Amniotic epithelial cell (primary cell): ENCODE measurements around the gene RPL9.
"Not testable (repeated sequence)": the region's sequence is repeated elsewhere in the genome, so short reads cannot be mapped to it uniquely, and the experiment has no call there.

Experiments used
- DNase-seq: peaks from one replicate; pipeline ENCODE4 v3.0.0-alpha.2; 2010; ENCODE audit warnings: low read depth

Gene RPL9

DNA sequence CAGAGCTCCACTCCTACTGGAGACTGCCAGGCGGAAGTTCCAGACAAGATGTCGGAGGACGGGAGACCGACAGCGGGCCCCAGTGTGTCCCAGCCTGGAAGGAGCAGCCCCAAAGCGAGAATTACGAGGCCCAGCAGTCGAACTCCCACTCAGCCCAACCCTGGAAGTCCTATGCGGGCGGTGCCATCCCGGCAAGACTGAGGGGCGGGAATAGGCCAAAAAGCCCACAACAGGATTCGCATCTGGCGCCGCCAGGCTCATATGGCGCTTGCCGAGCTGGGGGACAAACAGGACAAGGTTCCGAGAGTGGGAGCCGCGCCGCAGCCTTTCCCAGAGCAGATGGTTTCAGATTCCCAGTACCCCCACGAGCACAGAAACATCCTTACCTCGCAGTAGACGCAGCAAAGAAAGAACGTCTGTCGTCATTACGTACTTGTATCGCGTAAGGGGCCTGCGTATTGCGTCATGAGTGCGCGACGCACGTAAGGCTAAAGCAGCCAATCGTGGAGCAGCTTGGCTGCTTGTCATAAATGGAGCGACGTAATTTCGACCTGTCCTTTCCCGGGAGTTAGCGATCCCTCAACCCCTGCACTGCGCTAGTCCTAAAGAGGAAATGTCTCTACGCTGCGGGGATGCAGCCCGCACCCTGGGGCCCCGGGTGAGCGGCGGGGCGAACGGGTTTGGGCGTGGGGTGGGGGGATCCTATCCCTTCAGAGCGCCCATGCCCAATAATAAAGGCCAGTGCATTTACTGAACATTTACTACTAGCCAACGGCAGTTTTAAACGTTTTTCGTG, at the start of gene RPL9, which contains the start of gene LIAS:
Gene RPL9 (minus strand): TSS at position 418 of the 796 bp plus-strand sequence. CDS start 483 bp downstream, outside the sequence.
Gene LIAS (plus strand): TSS at position 552 of the 796 bp plus-strand sequence. CDS start 62 bp downstream, at position 614.
- DNase-seq, result peak; percentile 99

DNA sequence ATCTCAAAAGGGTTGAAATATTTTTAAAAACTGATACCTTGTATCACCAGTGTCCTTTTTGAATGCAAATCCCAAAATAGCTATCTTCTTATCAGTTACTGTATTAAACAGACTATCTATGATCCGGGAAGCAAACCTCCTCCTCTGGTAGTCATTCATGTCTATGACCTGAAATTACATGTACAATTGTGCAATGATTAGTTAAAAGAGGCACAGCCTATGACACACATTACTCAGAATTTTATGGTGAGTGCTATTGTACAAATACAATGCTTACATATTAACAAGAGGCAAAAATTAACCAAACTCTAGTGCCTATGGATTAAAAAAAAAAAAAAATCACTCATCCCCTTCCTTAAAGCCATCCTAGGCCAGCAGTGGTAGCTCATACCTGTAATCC, 46.9 kb upstream of the RPL9 start:
- peak; percentile 47 for DNase-seq

DNA sequence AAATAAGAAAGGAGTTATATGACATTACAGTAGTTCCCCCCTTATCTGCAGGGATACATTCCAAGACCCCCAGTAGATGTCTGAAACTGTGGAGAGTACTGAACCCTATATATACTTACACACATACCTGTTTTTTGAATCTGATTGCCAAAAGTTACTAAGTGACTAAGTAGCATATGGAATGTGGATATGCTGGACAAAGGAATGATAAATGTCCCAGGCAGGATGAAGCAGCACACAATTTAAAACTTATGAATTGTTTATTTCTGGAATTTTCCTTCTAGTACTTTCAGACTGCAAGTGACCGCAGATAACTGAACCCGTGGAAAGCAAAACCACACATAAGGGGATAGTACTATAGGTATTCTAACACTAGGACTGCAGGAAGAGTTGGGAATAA, 45.8 kb upstream of the RPL9 start:
- DNase-seq, result no peak

DNA sequence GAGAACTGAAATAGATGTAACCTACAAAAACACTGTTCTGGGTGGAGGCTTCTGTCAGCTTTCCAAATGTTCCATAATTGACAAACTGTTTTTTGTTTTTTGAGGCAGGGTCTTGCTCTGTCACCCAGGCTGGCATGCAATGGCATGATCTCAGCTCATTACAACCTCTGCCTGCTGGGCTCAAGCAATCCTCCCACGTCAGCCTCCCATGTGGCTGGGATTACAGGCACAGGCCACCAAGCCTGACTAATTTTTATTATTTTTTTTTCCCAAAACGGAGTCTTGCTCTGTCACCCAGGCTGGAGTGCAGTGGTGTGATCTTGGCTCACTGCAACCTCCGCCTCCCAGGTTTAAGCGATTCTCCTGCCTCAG, 43.9 kb upstream of the RPL9 start:
- DNase-seq, result not testable (repeated sequence)

DNA sequence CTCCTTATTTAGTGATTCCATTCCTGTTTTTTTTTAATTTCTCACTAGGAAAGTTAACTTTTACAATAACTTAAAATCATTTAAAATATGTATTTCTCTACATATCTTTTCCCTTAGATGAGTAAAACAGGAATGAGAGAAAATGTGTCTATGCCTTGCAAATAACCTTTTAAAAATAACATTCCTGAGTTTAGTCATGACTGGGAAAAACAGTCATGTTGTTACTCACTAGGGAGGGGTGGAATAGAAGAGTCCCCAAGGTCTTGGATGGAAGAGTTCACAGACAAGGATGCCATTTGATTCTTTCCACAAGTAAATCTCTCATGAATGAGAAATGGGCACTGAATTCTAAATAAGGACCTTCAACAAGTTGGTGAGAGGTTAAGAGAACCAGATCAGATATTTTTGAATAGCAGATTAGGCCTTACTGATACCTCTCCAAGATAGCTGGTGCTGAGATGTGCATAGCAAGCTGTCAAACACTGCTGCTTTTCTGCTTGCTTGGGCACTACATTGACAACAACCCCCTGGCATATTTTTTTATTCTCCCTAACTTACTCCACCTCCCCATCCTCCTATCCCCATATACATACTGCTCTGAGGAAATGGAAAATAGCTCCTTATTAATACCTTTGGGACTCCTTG, 43.4 kb upstream of the RPL9 start:
- DNase-seq, result peak; percentile 71

DNA sequence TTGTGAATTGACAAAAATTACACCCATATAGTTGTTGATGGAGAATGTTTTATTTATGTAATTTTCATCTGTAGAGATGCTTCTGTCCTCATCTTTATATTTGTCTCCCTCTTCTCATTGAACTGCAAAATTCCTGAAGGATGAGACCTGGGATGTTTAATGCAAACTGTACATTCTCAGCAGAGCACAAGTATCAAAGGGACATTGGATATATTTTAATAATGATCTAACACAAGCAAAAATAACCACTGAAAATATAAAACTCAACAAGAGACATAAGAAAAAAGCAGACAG, 40.0 kb upstream of the RPL9 start:
- no peak for DNase-seq

DNA sequence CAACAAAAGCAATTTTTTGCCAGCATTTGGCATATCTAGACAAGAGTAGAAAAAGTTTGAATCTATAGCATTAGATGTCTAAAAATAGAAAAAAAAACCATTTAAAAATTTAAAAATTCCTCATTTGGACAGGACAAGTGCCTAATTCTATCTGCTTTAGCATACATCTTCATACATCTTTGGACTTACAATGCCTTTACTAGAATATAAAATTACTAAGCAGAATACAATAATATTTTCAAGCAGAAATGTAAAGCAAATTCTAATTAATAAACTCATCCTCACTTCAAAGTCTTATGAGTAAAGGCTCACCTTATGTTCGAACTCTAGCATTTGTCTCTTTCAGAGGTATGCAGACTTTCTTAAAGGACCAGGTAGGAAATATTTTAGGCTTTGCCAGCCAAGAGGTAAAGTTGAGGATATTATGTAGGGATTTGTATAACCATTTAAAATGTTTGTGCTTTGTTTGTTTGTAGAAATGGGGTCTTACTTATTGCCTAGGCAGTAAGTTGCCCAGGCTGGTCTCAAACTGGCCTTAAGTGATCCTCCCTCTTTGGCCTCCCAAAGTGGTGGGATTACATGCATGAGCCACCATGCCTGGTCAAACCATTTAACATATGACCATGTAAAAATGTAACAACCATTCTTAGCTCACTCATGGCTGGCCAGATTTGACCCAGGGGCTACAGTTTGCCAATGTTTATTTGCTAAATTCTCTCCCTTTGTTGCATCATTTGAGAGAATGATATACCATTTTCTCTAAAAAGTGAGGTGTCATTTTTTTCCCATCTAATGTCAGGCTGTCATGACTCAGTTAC, 39.4 kb upstream of the RPL9 start:
- no peak for DNase-seq

DNA sequence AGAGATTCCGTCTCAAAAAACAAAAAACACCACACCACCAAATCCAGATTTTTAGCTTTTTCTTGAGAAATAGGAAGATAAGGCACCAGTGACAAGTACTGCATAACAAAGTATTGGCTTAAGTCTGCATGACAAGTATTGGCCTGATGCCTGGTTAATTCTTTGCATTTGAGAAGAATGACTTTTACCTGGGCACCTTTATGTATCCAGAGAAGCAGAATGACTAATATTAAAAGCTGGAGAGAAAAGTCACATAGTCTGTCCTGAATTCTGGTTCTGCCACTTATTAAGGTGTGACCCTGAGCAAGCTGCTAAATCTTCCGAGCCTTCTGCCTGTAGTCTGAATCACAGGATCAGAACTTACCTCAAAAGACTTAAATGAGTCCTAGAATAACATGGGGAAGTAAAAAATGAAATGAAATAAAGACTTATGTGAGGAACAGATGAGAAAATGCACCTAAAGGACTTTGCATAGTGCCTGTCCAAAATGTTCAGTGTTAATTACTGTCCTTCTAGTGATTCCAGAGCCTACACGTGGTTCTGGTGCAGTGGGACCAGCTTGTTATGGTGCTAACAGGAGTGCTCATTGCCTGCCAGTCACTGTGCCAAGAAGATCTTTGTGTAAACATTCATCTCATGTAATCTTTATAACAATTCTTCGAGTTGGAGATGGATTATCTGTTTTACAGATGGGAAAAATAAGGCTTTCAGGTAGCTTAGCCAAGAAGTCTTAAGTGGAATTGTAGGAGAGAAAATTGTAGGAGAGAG, 36.9 kb upstream of the RPL9 start:
- DNase-seq, result no peak

DNA sequence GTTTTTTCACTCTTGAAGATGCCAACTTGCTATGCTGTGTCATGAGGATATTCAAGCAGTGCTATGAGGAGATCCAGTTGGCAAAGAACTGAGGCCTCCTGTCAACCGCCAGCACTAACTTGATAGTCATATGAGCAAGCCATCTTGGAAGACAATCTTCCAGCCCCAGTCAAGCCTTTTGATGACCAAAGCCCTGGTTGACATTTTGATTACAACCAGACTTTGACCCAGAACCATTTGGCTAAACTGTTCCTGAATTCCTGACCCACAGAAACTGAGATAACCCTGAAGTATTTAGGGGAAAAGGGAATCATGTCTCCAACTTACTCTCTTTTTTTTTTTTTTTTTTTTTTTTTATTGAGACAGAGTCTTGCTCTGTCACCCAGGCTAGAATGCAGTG, 35.6 kb upstream of the RPL9 start:
- DNase-seq, result no peak

DNA sequence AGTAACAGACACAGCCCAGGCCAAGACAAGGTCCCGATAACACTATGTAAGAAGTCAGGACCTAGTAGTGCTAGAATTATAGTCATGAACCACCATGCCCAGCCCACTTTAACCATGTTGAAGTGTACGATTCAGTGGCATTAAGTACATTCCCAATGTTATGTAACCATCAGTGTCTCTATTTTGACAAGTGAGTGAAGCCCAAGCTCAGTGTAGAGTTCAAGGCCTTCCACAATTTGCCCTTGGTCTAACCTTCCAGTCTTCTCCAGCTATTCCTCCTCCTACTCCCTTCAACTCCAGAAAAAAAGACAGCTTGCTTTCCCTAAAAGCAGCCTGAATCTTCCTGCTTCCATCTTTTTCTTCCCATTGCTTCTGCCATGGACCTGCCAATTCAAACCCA, 31.6 kb upstream of the RPL9 start:
- no peak for DNase-seq

DNA sequence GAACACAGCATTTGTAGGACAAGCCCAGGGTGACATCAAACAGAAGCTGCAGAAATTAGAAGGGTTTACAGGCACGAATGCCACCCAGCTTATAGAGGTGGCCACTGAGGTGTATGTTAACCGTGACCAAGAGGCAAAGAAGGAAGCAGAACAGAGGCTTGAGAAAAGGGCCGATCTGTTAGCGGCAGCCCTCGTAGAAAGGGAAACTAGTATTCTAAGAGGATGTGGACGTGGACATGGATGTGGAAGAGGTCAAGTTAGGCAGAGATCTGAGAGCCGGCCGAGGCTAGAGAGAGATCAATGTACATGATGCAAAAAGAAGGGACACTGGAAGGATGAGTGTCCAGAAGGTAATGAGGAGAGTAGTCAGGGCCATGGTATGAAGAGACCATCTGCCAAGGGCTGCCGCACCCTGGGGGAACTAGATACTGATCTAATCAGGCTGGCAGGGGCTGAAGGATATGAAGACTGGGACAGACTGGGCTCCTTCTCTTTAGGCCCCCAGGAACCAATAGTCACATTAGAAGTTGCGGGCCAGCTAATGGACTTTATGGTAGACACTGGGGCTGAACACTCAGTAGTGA, 27.6 kb upstream of the RPL9 start:
- DNase-seq, result no peak

DNA sequence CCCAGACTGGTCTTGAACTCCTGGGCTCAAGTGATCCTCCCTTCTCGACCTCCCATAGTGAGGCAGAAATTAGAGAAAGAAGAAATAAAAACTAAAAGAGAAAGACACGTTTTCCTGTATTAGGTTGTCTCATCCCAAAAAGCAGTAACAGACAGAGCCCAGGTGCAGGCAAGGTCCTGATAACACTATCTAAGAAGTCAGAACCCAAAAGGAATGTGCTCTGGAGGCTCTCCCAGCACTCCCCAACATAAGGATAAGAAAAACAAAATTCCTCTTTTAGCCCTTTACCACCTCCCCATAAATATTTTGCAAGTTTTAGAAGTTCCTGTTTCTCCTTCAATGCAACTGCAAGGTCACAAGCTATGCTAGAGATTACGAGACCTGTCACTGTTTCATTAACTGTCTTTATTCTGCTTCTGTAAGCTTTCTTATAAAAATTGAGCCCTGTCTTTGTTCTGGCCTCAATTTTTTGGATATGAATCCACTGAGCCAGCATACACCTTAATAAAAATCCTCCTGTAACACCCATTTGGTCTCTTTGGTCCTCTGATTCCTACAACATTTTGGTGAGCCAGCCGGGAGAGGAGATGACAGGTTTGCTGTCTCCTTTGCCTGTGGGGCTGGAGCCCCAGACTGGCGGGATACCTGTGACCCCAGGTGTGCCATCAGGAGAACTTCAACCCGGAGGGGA, 26.0 kb upstream of the RPL9 start:
- DNase-seq, result no peak

DNA sequence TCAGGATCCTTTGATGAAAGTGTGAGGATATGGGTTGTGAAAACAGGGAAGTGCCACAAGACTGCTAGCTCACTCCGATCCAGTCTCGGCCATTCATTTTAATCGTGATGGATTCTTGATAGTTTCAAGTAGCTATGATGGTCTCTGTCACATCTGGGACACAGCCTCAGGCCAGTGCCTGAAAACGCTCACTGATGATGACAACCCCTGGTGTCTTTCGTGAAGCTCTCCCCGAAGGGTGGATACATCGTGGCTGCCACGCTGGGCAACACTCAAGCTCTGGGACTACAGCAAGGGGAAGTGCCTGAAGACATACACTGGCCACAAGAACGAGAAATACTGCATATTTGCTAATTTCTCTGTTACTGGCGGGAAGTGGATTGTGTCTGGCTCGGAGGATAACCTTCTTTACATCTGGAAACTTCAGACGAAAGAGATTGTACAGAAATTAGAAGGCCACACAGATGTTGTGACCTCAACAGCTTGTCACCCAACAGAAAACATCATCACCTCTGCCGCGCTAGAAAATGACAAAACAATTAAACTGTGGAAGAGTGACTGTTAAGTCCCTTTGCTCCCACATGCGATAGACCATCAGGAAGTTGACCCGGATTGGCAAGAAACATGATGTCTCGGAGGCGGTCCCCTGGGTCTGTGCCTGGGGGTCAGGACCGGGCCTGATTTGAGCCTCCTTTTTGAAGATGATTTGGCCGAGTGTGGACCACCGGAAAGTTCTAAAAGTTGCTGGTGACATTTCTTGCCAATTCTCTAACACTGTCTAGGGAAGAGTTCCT, 22.4 kb upstream of the RPL9 start:
- DNase-seq, result no peak

DNA sequence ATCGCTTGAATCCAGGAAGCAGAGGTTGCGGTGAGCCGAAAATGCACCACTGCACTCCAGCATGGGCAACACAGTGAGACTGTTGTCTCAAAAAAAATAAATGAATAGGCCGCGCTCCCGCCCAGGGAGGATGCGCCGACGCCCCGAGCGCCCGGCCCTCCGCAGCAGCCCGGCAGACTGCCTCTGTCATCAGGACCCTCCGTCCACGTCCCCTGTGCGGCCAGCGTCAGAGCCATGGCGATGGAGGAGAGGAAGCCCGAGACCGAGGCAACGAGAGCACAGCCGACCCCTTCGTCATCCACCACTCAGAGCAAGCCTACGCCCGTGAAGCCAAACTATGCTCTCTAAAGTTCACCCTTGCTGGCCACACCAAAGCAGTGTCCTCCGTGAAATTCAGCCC, 21.5 kb upstream of the RPL9 start:
- DNase-seq, result no peak

DNA sequence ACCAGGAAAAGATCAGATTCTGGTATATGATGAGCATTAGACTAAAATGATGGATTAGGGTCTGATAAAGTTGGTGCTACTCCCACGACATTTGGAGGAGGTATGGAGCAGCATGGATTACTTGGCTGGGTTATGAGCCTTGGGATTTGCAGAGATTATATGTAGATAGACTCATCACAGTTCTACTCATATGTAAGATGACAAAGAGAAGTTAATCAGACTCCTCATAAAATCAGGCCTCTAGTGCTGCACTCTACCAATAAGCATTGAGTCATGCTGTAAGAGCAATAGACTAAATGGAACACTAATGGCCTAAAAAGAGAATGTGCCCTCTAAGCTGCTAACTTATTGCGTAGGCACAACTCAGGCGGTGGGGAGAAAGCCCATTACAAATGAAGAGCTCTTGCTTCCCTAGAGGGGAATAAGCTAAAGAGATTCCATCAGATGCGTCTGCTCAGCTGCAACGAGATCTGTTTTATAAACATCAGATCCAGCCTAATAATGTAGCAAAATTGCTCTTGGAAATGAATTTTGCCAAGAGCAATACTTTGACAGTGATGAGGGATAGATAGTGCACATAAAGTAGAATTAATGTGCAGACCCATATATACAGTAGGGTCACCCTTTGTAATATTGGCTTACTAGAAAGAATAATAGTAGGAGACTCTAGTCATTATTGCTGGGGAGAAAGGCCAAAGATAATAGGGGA, 17.6 kb upstream of the RPL9 start:
- DNase-seq, result peak; percentile 52

DNA sequence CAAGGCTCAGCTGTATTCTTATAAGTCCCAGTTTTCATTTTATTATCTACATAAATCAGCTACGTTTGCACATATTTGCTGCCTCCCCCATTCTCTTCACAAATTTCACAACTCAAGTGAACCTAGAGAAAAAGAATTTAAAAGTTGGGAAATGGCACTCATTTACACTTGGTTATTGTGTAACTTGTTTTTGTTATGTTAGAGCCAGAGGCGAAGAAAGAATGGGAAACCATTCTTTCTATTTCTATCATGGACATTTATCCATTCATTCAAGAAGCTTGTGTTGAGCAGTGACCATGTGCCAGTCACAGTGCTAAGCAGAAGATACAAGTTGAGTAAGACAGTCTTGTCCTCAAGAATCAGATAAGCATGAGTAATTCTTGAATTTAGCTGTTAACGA, 13.7 kb upstream of the RPL9 start:
- peak; percentile 90 for DNase-seq

DNA sequence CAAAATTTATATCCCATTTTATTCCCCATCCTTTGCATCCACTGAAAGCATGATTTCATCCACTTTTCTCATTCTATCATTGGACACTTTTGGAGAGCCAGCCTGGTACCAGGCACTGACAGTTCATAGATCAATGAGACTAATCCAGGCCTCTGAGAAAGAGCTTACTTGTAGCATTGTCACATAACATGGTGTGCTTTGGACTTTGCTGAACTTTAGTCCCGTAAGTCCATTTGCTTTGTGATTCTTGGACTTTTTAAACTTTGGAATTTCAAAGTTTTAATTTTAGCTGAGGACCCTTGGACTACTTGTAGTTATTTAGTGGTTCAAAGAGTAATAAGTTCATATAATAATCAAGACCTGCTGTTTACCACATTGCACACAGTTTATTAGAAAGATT, 11.7 kb upstream of the RPL9 start:
- no peak for DNase-seq

DNA sequence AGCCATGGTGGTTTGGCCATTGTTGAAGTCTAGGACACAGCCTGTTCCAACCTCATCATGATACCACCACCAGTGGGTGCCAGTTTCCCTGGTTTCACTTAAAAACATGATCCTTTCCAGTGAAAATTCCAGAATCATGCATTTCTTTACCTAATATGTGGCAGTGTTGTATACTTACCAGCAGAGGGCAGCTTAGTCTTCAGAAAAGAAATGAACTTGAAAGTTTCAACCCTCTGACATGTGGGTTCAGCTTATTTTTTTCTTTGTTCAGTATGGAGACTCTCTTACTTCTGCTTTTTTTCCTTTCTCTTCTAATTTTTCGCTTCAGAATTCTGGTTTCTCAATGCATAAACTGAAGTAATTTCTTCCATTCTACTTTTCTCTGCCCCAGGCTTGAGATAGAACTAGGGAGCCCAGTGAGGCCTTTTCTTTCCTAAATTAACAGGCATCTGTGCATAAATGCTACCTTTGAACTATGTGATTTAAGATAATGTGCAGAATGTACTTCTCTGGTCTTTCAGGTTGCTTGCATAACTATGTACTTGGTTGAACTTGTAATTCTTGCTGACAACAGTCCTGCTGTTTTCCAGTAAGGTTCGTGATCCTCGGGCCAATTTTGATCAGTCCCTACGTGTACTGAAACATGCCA, 10.8 kb upstream of the RPL9 start:
- peak; percentile 89 for DNase-seq

DNA sequence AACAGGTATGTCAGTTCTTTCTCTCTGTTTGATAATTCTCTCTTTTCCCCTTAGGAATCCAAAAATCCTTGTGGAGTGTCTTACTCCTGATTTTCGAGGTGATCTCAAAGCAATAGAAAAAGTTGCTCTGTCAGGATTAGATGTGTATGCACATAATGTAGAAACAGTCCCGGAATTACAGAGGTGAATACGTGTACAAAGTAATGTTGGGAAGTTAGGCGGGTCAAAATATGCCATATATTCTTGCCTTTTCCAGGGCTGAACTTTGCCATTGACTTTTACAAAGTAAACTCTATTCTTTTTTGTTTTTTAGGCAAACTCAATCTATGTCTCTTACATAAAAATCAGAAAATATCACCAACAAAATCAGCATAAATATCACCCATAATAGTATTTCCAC, 8.7 kb upstream of the RPL9 start:
- no peak for DNase-seq
